Measurements from ENCODE around the gene UQCR11. TPM values are rescaled to one million over a fixed set of nuclear protein-coding genes. Genes with fewer than 3 reads are reported as not detected.

The UQCR11 gene
- total RNA-seq, 2 experiments from 2014 or later, result 231 TPM

- DNase-seq (no peak), ATAC-seq (no peak)
- Mint-ChIP-seq H3K4me3 (no peak overlapping the region), H3K4me1 (ENCODE audit: low read depth) (peaks cover 35% of the 10 kb centered on the region), H3K36me3 (ENCODE audit: low read depth) (peaks cover 45% of the 10 kb centered on the region), H3K27me3 (no peaks in the 10 kb centered on the region), H3K27ac (no peak overlapping the region), H3K9me3 (no peaks in the 10 kb centered on the region)
- intact Hi-C loops (cut with micrococcal nuclease), result no loop called here
- ChIA-PET CTCF (no interaction called here), POLR2A (interaction anchor here (1.3 kb wide), 1 partner anchor 33 kb away, joined by 4 read pairs; no protein-coding TSS in a partner anchor)
- TF ChIP-seq, protein P1, sequence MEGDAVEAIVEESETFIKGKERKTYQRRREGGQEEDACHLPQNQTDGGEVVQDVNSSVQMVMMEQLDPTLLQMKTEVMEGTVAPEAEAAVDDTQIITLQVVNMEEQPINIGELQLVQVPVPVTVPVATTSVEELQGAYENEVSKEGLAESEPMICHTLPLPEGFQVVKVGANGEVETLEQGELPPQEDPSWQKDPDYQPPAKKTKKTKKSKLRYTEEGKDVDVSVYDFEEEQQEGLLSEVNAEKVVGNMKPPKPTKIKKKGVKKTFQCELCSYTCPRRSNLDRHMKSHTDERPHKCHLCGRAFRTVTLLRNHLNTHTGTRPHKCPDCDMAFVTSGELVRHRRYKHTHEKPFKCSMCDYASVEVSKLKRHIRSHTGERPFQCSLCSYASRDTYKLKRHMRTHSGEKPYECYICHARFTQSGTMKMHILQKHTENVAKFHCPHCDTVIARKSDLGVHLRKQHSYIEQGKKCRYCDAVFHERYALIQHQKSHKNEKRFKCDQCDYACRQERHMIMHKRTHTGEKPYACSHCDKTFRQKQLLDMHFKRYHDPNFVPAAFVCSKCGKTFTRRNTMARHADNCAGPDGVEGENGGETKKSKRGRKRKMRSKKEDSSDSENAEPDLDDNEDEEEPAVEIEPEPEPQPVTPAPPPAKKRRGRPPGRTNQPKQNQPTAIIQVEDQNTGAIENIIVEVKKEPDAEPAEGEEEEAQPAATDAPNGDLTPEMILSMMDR (IDR thresholded peaks at IDR 0.05), result no peak
Observed at GRCh38 chr19:1615156-1615765, 10.0 kb upstream of the UQCR11 start.

- TF ChIP-seq, protein P1 (IDR thresholded peaks at IDR 0.05), result no peak
- ChIA-PET POLR2A (interaction anchor here (1.3 kb wide), 1 partner anchor 31 kb away, joined by 4 read pairs; no protein-coding TSS in a partner anchor), CTCF (interaction anchor here (1.6 kb wide), 1 partner anchor 58 kb away, joined by 6 read pairs; no protein-coding TSS in a partner anchor)
- intact Hi-C loops (cut with micrococcal nuclease), result no loop called here
- no peak overlapping the region for H3K4me3 Mint-ChIP-seq
- H3K4me1 Mint-ChIP-seq (ENCODE audit: low read depth), result peaks cover 48% of the 10 kb centered on the region
- ATAC-seq, result no peak
- peaks cover 49% of the 10 kb centered on the region for H3K36me3 Mint-ChIP-seq (ENCODE audit: low read depth)
- no peak overlapping the region for H3K27ac Mint-ChIP-seq
- H3K9me3 Mint-ChIP-seq, result no peaks in the 10 kb centered on the region
- no peaks in the 10 kb centered on the region for H3K27me3 Mint-ChIP-seq
- DNase-seq, result no peak
Observed at GRCh38 chr19:1613808-1614570, 8.7 kb upstream of the UQCR11 start.

GRCh38 chr19:1613146-1613545 is 7.9 kb upstream of the UQCR11 start:
- ATAC-seq (no peak), DNase-seq (no peak)
- H3K4me3 Mint-ChIP-seq, result no peak overlapping the region
- TF ChIP-seq, protein P1 (IDR thresholded peaks at IDR 0.05), result no peak
- H3K27ac Mint-ChIP-seq, result no peak overlapping the region
- H3K36me3 Mint-ChIP-seq (ENCODE audit: low read depth), result peaks cover 48% of the 10 kb centered on the region
- POLR2A ChIA-PET, result no interaction called here
- CTCF ChIA-PET, result interaction anchor here (1.6 kb wide), 1 partner anchor 59 kb away, joined by 6 read pairs; no protein-coding TSS in a partner anchor
- intact Hi-C loops (cut with micrococcal nuclease), result no loop called here
- no peaks in the 10 kb centered on the region for H3K27me3 Mint-ChIP-seq
- no peaks in the 10 kb centered on the region for H3K9me3 Mint-ChIP-seq
- peaks cover 50% of the 10 kb centered on the region for H3K4me1 Mint-ChIP-seq (ENCODE audit: low read depth)

DNA sequence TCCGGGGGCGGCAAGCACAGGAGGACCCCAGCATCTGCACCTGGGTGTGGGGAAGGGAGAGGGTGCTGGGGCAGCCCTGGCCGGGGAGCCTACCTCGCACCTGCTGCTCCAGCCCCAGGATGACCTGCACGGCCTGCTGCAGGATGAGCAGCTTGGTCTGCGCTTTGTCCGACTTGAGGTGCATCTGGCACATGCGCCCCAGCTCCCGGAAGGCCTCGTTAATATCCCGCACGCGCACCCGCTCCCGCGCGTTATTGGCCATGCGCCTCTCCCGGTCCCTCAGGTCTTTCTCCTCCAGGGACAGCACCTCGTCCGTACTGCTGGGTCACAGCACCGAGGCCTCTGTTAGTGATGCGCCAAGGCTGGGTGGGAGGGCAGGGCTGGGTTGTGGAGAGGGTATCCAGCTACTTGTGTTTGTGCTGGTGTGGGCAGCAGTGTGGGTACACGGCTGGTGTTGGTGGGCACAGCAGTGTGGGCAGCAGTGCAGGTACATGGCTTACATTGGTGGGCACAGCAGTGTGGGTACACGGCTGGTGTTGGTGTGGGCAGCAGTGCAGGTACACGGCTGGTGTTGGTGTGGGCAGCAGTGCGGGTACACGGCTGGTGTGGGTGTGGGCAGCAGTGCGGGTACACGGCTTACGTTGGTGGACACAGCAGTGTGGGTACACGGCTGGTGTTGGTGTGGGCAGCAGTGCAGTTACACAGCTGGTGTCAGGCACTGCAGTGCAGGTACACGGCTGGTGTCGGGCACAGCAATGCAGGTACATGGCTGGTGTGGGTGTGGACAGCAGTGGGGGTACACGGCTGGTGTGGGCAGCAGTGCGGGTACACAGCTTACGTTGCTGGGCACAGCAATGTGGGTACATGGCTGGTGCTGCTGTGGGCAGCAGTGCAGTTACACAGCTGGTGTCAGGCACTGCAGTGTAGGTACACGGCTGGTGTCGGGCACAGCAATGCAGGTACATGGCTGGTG is 7.1 kb upstream of the UQCR11 start:
- Mint-ChIP-seq H3K27me3 (no peaks in the 10 kb centered on the region), H3K27ac (no peak overlapping the region), H3K4me1 (ENCODE audit: low read depth) (peaks cover 43% of the 10 kb centered on the region), H3K4me3 (no peak overlapping the region), H3K36me3 (ENCODE audit: low read depth) (peaks cover 46% of the 10 kb centered on the region), H3K9me3 (no peaks in the 10 kb centered on the region)
- intact Hi-C loops (cut with micrococcal nuclease), result no loop called here
- TF ChIP-seq, protein P1 (IDR thresholded peaks at IDR 0.05), result no peak
- DNase-seq (no peak), ATAC-seq (no peak)
- ChIA-PET POLR2A (no interaction called here), CTCF (interaction anchor here (1.6 kb wide), 1 partner anchor 60 kb away, joined by 6 read pairs; no protein-coding TSS in a partner anchor)

Data from activated CD8-positive, alpha-beta T cell treated with anti-CD3 and anti-CD28 coated beads for 36 hours (primary cell).